ENCODE measurements around the gene FRY.

The FRY gene

GRCh38 chr13:32210101-32210500, 178.5 kb downstream of the FRY start:
- DNase-seq: no peak
- no peak for TF ChIP-seq GATA1 (IDR thresholded peaks at IDR 0.05; ENCODE audit: low read depth, low read length)
- no peak for TF ChIP-seq POLR2A (IDR thresholded peaks at IDR 0.05; ENCODE audit: low read length)

GRCh38 chr13:32211813-32212212, 180.2 kb downstream of the FRY start:
- DNase-seq: no peak
- TF ChIP-seq GATA1 (IDR thresholded peaks at IDR 0.05; ENCODE audit: low read depth, low read length): no peak
- no peak for TF ChIP-seq POLR2A (IDR thresholded peaks at IDR 0.05; ENCODE audit: low read length)

DNA sequence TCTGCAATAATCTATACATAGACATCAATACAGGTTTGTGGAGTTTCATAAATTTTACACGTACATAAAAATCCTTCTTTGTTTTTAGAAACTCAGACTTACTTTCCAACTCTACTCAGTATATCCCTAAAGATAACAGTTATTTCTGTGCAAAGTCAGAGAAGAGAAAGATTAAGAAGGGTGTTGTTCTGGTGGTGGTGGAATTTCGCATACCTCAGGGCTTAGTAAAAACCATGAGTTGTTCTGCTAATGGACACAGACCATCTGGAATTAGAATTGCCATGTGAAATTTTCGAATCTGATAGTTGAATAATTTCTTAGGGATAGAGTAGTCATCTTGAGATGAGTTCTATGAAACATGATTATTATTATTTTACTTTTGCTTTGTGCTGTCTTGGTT, 180.8 kb downstream of the FRY start:
- DNase-seq: no peak
- TF ChIP-seq POLR2A (IDR thresholded peaks at IDR 0.05; ENCODE audit: low read length): no peak
- TF ChIP-seq GATA1 (IDR thresholded peaks at IDR 0.05; ENCODE audit: low read depth, low read length): no peak

DNA sequence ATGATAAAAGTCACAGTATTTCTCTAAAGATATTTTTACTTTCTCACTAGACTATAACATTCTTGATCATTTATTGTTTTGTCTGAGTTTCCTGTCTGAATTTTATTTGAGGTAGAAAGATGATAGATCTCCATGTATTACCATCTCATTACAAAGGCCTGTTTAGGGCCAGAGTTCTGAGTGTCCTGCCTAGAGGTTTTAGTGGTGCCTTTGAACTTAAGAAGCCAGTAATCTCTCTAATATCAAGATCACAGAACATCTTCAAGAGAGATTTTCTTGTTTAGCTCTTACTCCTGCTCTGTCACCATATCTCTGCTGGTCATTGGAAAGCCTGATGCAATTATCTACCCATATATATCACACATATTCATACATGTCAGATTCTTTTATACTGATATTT, 182.1 kb downstream of the FRY start:
- DNase-seq: no peak

DNA sequence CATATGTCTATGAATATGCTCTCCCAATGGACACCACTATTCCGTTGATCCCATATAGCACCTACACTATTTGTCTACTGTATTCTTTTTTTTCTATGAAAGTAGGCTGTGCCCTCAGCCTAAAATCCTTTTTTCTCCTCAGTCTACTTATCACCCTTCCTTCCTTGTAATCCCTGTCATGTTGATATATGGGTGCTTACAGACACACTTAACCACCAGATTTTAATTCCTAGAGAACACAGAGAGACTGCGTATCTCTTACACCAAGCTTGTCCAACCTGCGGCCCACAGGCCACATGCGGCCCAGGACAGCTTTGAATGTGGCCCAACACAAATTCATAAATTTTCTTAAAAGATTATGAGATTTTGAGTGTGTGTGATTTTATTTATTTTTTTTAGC, 182.5 kb downstream of the FRY start:
- TF ChIP-seq POLR2A (IDR thresholded peaks at IDR 0.05; ENCODE audit: low read length) (no peak), GATA1 (IDR thresholded peaks at IDR 0.05; ENCODE audit: low read depth, low read length) (no peak)
- no peak for DNase-seq

More for the DNA sequence above, 182.1 kb downstream of the FRY start:
- TF ChIP-seq POLR2A (IDR thresholded peaks at IDR 0.05; ENCODE audit: low read length) (no peak), GATA1 (IDR thresholded peaks at IDR 0.05; ENCODE audit: low read depth, low read length) (no peak)

DNA sequence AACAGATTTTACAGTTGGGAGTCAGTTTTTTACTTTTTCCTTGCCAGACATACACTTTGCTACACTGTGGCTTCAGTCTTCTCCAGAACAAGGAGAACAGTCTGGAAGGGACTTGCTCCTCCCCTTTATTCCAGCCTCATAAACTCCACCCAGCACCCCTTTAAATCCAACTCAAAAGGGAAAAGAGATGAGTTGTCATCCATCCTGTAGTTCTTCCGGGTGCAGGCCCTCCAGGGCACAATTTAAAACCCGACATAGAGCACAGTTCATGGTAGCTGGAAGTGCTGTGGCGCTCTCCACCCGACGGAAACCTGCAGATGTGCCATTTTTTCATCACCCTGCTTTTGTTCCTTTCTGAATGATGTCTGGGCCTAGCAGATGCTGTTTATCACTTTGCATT, 184.7 kb downstream of the FRY start:
- TF ChIP-seq GATA1 (IDR thresholded peaks at IDR 0.05; ENCODE audit: low read depth, low read length) (no peak), POLR2A (IDR thresholded peaks at IDR 0.05; ENCODE audit: low read length) (no peak)
- no peak for DNase-seq

- TF ChIP-seq GATA1 (IDR thresholded peaks at IDR 0.05; ENCODE audit: low read depth, low read length) (no peak), POLR2A (IDR thresholded peaks at IDR 0.05; ENCODE audit: low read length) (no peak)
- no peak for DNase-seq
Measured at GRCh38 chr13:32222046-32222676, 190.6 kb downstream of the FRY start.

DNA sequence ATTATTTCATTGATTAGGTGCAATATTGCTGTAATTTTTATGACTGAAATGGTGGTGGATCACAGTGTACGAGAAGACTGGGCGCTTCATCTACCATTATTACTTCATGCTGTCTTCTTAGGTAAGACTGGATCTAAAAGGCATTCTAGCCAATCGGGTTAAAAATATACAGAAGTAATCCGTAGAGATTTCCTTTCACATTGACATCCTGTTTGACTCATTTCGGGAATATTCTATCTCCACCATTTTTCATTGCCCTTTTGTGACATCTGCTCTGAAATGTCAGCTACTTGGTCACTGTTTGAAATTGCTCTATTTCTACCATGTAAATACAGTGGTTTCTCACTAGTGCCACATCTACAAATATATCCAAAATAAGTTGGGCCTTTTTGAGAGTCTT, 193.3 kb downstream of the FRY start:
- no peak for DNase-seq
- TF ChIP-seq GATA1 (IDR thresholded peaks at IDR 0.05; ENCODE audit: low read depth, low read length) (no peak), POLR2A (IDR thresholded peaks at IDR 0.05; ENCODE audit: low read length) (no peak)

GRCh38 chr13:32225481-32225931, 193.9 kb downstream of the FRY start:
- no peak for TF ChIP-seq POLR2A (IDR thresholded peaks at IDR 0.05; ENCODE audit: low read length)
- no peak for TF ChIP-seq GATA1 (IDR thresholded peaks at IDR 0.05; ENCODE audit: low read depth, low read length)
- no peak for DNase-seq

DNA sequence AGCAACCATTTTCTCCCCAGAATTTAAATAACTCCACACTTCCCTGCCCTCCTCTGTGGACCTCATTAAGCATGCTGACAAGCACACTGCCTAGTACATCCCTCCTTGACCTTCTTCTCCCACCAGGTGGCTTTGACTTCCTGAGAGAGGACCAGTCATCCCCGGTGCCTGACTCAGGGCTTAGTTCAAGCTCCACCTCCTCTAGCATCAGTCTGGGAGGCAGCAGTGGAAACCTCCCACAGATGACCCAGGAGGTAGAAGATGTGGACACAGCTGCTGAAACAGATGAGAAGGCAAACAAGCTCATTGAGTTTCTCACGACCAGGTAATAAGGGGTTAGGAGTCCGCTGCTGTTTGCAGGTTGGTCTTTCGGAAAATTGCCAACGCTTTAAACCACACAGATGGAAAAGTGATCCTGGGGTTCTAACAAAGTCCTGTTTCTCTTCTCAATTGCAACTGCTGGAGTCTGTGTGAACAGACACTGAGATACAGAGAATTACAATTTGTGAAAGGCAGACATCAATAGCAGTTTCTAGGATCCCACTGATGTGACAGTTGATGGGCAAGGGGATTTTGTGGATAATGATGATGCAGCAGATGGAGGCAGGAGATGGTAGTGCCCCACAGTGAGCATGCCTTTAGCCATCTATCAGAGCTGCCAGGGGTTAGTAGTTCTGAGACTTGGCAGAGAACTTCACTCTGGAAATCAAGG, 196.9 kb downstream of the FRY start:
- no peak for TF ChIP-seq GATA1 (IDR thresholded peaks at IDR 0.05; ENCODE audit: low read depth, low read length)
- no peak for TF ChIP-seq POLR2A (IDR thresholded peaks at IDR 0.05; ENCODE audit: low read length)
- DNase-seq: no peak

DNA sequence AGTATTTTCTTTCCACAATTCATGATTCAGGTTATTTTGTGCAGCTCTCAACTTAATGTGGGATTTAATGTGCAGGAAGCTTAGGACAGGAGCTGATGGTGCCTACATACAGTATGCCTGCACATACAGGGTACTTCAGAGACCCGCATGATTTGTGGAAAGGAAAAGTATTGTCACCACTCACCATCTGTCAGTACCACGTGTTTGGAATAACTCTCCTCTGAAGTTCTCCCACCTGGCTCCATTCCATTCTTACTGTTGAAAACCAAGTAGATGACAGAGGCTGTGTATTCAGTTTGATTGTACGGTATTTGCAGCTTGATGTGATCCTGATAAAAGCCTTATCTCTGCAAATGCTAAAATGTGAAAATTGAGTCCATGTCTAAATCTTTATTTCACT, 197.9 kb downstream of the FRY start:
- no peak for DNase-seq
- TF ChIP-seq GATA1 (IDR thresholded peaks at IDR 0.05; ENCODE audit: low read depth, low read length) (no peak), POLR2A (IDR thresholded peaks at IDR 0.05; ENCODE audit: low read length) (no peak)

DNA sequence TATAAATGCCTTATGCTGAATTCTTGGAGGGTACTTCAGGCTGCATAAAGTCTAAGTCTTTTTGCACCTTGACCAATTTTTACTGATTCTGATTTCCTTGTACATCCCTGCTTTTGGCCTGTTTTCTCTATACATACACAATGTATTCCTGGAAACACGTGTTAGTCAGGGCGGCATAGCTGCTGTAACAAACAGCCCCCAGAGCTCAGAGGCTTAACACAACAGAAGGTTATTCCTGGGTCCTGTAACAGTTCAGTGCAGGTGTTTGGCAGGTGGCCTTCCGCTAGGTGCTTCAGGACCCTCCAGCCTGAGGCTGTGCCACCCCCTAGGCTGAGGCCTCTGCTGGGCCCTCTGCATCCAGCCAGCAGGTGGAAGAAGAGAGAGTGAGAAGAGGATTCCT, 200.7 kb downstream of the FRY start:
- TF ChIP-seq POLR2A (IDR thresholded peaks at IDR 0.05; ENCODE audit: low read length): no peak
- no peak for TF ChIP-seq GATA1 (IDR thresholded peaks at IDR 0.05; ENCODE audit: low read depth, low read length)

DNA sequence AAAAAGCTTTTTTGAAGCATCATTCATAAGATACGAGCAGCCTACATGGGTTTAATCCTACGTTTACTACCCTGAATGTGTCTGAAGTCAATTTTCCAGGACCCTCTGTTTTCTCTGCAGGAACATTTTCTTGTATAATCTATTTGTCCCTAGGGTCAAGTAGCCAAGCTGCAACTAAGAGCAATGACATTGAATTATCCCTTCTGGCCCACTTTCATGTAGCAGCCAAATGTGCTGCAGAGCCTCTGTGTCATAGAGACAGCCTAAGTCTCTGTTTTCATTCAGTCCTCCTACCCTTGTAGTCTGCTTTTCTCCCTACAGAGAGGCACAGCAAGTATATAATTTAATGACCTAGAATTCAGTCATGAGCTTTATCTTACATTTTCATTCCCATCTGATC, 201.5 kb downstream of the FRY start:
- DNase-seq: no peak
- no peak for TF ChIP-seq POLR2A (IDR thresholded peaks at IDR 0.05; ENCODE audit: low read length)
- TF ChIP-seq GATA1 (IDR thresholded peaks at IDR 0.05; ENCODE audit: low read depth, low read length): no peak

More for the DNA sequence above, 200.7 kb downstream of the FRY start:
- no peak for DNase-seq

DNA sequence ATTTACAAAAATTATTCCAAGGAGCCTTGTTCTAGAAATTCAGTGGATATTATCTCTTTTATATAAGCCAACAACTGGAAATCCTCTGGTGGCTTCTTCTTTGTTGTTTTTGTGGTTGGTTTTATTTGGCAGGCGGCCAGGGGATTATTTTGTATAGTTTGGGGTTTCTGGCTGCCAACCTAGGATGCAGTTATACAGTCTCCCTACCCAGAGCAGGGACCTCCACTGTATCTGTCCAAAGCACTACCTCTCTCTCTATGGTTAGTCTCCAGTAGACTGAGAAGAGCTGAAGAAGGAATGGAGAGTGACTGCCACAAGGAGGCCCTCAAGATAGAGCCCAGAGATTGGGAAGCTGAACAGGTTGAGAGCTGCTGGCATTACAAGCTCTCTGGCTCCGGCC, 203.3 kb downstream of the FRY start:
- DNase-seq: no peak

DNA sequence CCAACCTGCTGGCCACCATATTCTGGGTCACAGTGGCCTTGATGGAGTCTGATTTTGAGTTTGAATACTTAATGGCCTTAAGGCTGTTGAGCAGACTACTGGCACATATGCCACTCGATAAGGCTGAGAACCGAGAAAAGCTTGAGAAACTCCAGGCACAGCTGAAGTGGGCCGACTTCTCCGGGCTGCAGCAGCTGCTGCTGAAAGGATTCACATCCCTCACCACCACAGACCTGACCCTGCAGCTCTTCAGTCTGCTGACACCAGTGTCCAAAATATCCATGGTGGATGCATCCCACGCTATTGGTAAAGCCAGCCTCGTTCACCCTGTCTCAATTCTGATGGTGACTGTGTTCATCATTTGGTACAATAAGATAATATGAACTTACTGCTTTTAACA, 206.1 kb downstream of the FRY start:
- no peak for DNase-seq
- TF ChIP-seq POLR2A (IDR thresholded peaks at IDR 0.05; ENCODE audit: low read length) (no peak), GATA1 (IDR thresholded peaks at IDR 0.05; ENCODE audit: low read depth, low read length) (no peak)

More for the DNA sequence above, 203.3 kb downstream of the FRY start:
- TF ChIP-seq GATA1 (IDR thresholded peaks at IDR 0.05; ENCODE audit: low read depth, low read length): no peak

Measured in erythroblast (primary cell).